HG02840 (cell line): ENCODE measurements around the gene RAB7B.

Experiments
- ATAC-seq: cut with Tn5 transposase; IDR thresholded peaks from one replicate; pipeline ENCODE4 v1.9.1; 2021; ENCODE audit warnings: mild to moderate bottlenecking, moderate library complexity, moderate number of reproducible peaks; ENCODE audit not compliant: unreplicated experiment, low FRiP score

Gene RAB7B

GRCh38 chr1:205976036-205976435 is 27.2 kb downstream of the RAB7B start:
- no peak for ATAC-seq

DNA sequence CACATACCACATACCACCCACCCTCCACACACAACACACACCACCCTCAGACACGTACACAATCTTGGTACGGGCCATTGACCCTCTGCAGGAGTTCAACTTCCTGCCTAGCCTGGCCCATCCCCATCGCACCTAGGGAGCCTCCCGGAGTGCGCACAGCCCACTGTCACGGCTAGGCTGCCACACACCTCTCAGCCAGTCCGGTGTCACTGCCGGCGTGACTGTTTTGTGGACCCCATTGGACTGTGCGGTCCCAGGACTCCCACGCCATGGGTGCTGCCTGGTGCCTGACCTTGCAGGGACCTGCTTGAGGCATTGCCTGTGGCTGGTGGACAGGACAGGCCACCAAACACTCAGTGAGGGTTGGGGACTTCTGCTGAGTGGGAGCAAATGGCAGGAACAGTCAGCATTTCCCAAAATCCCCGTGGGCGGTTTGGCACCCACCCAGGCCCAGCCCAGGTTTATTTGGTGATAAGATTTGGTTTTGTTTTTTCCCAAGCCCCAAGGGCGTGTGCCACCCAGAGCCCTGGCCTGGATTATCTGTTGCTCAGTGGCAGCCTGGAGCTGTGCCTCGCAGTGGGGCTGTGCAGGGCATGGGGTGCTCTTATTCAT is 27.7 kb downstream of the RAB7B start:
- ATAC-seq, result no peak

DNA sequence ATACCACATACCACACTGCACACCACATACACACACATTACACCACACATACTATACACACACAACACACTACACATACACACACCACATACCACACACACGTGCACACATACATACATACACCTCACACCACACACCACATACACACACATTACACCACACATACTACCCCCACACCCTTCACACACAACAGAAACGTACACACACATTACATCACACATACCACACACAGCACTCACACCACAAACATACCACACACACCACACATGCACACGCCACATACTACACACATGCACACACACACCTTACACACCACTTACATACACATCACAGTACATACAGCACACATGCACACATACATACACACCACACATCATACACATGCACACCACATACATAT is 28.5 kb downstream of the RAB7B start:
- ATAC-seq, result no peak

DNA sequence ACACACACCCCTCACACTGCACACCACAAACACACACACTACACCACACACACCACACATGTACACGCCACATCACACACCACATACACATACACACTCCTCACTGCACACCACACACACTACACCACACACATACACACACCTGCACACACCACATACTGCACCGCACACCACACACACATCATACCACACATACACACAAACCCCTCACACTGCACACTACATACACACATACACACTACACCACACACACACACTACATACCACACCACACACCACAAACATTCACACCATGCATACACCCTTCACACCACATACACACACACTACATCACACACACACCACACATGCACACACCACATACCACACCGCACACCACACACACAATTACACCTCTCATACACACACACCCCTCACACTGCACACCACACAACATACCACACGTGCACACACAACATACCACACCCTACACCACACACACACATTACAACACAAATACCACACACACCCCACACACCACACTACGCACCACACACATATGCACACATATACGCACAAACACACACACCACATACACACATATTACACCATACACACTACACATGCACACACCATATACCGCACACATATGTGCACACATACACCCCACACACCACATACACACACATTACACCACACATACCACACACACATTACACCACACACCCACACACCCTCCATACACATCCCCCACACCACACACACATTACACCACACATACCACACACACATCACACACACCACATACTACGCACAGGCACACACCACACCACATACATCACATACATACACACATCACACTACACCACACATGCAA is 29.6 kb downstream of the RAB7B start:
- no peak for ATAC-seq

DNA sequence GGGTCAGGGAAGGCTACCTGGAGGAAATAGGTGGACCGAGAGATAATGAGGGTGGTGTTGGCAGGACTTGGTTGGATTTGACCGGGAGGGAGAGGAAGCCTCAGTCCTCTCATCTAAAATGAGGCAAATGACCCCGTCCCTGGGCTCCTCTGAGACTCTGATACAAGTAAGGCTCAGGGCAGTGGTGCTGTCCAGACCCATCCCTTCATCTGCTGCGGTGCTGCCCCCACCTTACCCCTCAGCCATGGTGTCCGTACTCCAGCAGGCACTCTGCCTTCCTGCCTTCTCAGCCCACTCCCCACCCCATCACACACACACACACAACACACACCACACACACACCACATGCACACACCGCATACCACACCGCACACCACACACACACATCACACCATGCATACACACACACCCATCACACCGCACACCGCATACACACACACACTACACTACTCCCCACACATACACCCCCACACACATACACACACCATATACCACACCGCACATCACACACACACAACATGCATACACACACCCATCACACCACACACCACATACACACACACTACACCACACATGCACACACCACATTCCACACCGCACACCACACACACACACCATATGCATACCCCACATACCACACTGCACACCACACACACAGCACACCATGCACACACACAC is 30.6 kb downstream of the RAB7B start:
- ATAC-seq, result no peak

GRCh38 chr1:205972081-205972480 is 31.1 kb downstream of the RAB7B start:
- no peak for ATAC-seq

DNA sequence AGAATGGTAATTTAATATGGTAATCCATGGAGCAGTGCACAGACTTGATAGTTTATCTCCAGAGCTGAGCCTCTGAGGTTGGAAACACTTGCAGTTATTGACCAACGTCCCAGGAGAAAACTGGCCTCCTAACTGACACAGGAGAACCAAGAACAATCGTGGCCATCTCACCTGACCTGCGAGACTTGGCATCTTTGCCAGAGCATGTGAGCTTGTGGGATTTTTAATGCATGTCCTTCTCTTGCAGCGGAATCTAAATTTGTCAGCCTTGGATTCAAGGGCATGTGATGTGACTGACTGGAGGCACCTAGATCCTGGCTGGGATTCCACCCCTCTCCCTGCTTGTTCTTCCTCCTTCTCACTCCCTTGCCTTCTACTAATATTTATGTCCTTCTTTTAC is 32.1 kb downstream of the RAB7B start:
- no peak for ATAC-seq

- ATAC-seq, result no peak
These were observed 32.7 kb downstream of the RAB7B start for GRCh38 chr1:205970486-205970885.

DNA sequence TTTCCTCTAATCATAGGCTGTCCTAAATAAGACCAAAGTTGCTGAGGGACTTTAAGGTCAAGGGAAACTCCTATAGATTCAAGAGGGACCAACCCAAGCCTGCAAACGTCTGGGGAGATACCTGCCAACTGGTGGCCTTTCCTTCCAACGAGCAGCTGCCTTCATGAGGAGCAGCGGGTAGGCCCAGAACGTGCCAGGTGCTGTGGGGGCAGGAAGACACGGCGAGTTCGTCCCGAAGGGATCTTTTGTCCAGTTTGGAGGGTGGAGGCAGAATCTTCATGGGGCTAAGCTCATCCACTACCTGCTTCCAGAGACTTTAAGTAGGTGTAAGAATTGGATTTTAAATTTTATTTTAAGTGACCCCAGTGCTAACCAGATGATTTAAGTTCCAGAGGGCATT is 34.0 kb downstream of the RAB7B start:
- no peak for ATAC-seq

GRCh38 chr1:205967554-205968335 is 35.5 kb downstream of the RAB7B start:
- ATAC-seq, result no peak

DNA sequence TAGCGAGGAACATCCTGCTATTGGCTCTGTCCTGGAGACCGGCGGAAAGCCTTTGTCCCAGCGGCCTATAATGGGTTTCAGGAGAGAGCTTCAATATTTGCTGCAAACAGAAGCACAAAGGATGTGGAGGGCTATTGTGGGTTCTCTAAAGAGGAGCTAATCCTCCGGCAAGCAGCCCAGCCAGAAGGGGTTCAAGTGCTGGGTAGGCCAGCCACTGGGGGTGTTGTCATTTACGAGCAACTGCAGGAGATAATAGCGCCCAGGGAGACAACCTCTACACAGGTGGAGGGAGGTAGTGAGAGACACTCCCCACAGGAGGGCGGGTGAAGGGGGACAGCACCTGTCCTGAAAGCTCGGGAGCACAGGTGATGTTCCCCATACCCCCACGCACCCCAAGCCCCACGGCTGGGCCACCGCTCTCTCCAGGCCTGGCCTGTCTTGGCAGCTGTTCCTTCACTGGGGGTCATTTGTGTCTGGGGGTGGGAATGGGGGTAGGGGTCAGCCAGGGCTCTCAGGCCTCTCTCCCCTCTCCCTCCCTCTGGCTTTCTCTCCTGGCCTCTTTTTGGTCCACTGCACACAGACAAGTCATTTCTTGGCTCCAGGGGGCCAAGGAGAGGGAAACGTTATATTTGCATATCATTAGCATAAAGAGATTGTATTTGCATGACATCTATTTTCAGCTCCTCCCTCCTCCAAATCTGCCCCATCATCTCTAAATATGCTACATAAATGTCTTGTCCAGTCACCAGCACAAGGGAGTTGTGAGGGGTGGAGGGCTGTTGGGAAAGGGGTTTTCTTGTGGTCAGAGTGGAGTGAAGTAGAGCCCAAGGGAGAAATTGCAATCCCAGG is 37.9 kb downstream of the RAB7B start:
- no peak for ATAC-seq

DNA sequence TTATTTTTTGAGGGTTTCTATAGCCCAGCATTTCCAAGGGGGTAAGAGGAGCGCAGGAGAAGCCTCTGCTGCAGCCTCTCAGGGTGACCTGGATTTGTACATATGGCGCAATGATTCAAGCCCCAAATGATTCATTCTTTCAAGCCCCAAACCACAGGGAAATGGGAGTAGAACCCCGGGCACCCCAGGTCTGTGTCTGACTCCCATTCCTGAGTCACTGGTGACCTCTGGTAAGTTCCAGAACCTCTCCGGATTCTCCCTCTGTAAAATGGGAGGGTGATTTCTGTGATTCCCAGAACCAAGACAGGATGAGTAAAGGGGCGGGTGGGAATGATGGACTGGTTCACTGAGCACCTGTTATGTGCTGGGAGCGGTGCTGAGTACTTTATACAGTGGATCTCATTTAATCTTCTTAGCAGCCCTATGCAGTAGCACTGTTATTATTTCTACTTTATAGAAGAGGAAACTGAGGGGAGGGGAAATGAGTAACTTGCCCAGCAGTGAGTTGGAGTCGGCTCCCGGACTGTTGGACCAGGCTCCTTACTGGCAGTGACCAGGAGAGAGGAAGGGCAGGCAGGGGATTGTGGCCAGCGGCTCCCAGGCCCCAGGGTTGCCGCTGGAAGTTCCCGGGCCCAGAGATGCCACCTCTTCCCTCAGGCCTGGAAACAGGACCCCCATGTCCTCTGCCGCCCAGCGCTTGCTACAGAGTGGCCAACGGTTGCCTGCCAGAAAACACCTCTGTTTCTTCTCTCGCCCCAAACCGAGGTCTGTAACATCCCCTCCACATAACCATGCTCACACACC is 39.6 kb downstream of the RAB7B start:
- no peak for ATAC-seq

DNA sequence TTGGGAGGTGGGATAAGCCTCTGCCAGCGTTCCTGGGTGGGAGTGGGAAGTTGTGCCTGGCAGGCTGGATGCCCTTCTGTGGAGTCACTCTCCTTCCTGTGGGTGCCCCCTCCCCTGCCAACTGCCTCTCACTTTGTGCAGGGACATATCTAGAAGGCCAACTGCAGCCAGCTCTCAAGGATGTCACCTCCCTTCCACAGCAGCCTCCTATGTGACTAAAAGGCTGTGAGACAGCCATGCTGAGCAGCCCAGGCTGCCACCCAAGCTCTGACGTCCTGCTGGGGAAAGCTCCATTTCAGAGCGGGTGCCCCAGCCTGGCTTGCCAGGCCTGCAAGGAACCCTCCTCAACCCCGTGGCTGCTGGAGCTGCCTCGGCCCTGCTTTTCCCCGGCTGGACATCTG is 40.4 kb downstream of the RAB7B start:
- no peak for ATAC-seq

DNA sequence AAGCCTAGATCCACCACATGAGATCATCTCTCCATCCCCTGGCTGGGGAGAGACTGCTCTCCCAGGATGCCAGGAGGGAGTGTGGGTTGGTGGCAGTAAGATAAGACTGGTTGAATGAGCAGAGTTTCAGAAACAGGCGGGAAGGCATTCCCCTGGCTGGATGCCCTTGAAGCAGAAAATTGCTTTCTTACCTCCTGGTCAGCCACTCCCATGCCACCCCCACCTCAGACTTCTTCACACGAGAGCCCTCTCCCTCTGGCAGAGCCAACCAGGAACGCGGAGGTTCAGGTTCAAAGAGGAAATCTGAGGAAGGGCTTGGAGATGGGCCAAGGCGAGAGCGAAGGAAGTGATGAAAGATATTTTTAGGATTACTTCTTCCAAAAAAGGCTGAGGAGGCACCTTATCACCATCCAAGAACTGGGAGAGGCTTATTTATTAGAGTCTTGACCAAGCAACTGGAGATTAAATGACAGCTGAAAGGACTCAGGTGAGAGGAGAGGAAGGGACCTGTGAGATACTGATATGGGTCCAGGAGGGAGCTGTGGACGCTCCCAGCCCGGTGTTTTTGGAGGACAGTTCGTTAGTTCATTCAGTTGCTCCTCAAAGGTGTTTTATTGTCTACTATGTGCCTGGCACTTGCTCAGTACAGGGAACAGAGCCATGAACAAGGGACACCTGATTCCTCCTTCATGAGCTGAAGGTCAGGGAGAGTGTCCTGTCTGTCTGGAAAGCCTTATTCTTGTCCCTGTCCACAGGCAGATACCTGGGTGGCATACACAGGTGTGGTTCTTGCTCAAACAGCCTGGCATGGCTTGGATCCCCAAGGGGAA is 41.0 kb downstream of the RAB7B start:
- no peak for ATAC-seq

GRCh38 chr1:205961405-205961804 is 41.8 kb downstream of the RAB7B start:
- no peak for ATAC-seq

DNA sequence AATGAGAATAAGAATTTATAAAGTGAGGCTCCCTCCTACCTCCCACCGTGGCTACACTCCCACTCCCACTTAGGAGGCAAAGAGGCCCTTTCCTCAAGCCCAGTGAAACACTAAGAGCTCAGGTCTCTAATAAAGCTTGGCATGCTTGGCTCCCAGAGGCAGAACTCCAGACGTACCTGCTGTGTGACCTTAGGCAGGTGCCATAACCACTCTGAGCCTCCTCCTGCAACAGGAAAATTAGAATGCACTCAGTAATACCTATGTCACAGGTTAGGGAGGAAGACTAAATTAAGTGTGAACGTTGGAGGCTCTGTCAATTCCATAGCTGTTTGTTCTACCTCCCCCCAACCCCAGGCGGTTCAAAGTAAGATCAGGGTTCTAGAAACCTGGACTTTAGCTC is 43.4 kb downstream of the RAB7B start:
- no peak for ATAC-seq

GRCh38 chr1:205955499-205955898 is 47.7 kb downstream of the RAB7B start:
- ATAC-seq, result no peak

- ATAC-seq, result no peak
These were observed 48.3 kb downstream of the RAB7B start for GRCh38 chr1:205954819-205955404.
